ENCODE results near the gene TMEM59.

GRCh38 chr1:53984726-53985125 lies 68.3 kb downstream of the TMEM59 start:
- no peak for TF ChIP-seq CTCF (IDR thresholded peaks at IDR 0.05)
- TF ChIP-seq POLR2A (IDR thresholded peaks at IDR 0.05), result no peak
